HepG2 (cell line): ENCODE data around the gene GRIFIN.

Source experiments
- CTCF ChIP-seq: sonication (generic); formaldehyde crosslinking; IDR thresholded peaks from 2 replicates; pipeline ENCODE4 v1.5.0; 2020; ENCODE audit warnings: mild to moderate bottlenecking, missing genetic modification reagents, moderate library complexity
- FOXP4 ChIP-seq: sonication (generic); formaldehyde crosslinking; IDR thresholded peaks from 2 replicates; pipeline ENCODE4 v1.4.0; 2020; ENCODE audit warnings: missing genetic modification reagents
- IKZF1 ChIP-seq: fragments of 450-650 bp; IDR thresholded peaks from 2 replicates; pipeline ENCODE4 v1.7.1; 2016
- STAT6 ChIP-seq: sonication (generic); formaldehyde crosslinking; IDR thresholded peaks from 2 replicates; pipeline ENCODE4 v1.4.0; 2020; ENCODE audit warnings: missing genetic modification reagents, mild to moderate bottlenecking, borderline replicate concordance

- TF ChIP-seq CTCF (CRISPR knock-in tag) (no peak), IKZF1 (no peak), STAT6 (CRISPR knock-in tag) (no peak), FOXP4 (CRISPR knock-in tag) (no peak)
These were observed at the start of gene GRIFIN for GRCh38 chr7:2476298-2476697.
